OCI-LY7 (cell line): ENCODE results near the gene ATP5F1E. TPM values are rescaled to one million over a fixed set of nuclear protein-coding genes. Genes with fewer than 3 reads are reported as not detected.

ENCODE experiments used
- BruUV-seq: library from RNA; stranded (reverse); fragments of 400-500 nt; replicated peaks from 2 replicates; lab custom pipeline; 2021; lab: Mats Ljungman, UMichigan
- CTCF ChIA-PET: fragments of 300-600 bp; sonication (Branson Sonifier 250); formaldehyde crosslinking; loops from one replicate; lab custom pipeline; 2022; ENCODE audit warnings: antibody characterized with exemption; ENCODE audit not compliant: unreplicated experiment; lab: Charles Lee
- POLR2A ChIA-PET: fragments of 300-600 bp; sonication (Branson Sonifier 250); formaldehyde crosslinking; loops from one replicate; lab custom pipeline; 2022; ENCODE audit warnings: antibody characterized with exemption; lab: Charles Lee
- DNase-seq: peaks from one replicate; pipeline ENCODE4 v3.0.0-alpha.2; 2015; ENCODE audit warnings: low spot score
- H2AFZ ChIP-seq: fragments of 200-600 bp; sonication (generic), shearing (Covaris generic); 2 replicates; pipeline ENCODE4 v1.6.1; 2014; ENCODE audit warnings: mild to moderate bottlenecking, antibody characterized with exemption, low read length, moderate library complexity
- H3K27ac ChIP-seq: fragments of 200-600 bp; sonication (generic); 2 replicates; pipeline ENCODE4 v1.5.1; 2014; ENCODE audit warnings: mixed run types, low read depth, mild to moderate bottlenecking, moderate library complexity, low read length, inconsistent platforms; ENCODE audit not compliant: poor library complexity, severe bottlenecking
- H3K36me3 ChIP-seq: fragments of 200-600 bp; sonication (generic); 2 replicates; pipeline ENCODE4 v1.6.1; 2014; ENCODE audit warnings: mild to moderate bottlenecking, antibody characterized with exemption, low read length, moderate library complexity, mixed read lengths; ENCODE audit not compliant: insufficient read depth
- H3K4me1 ChIP-seq: fragments of 200-600 bp; sonication (generic); 2 replicates; pipeline ENCODE4 v1.5.1; 2014; ENCODE audit warnings: mild to moderate bottlenecking, low read length; ENCODE audit not compliant: insufficient read depth, poor library complexity, severe bottlenecking
- H3K4me2 ChIP-seq: fragments of 200-600 bp; sonication (generic); 2 replicates; pipeline ENCODE4 v1.6.1; 2014; ENCODE audit warnings: mild to moderate bottlenecking, low read length
- H3K4me3 ChIP-seq: fragments of 200-600 bp; sonication (generic); 2 replicates; pipeline ENCODE4 v1.5.1; 2014; ENCODE audit warnings: mild to moderate bottlenecking, low read depth, low read length; ENCODE audit not compliant: poor library complexity, severe bottlenecking
- H3K79me2 ChIP-seq: fragments of 200-600 bp; sonication (generic); 2 replicates; pipeline ENCODE4 v1.6.1; 2016; ENCODE audit warnings: low read depth, mild to moderate bottlenecking, low read length, moderate library complexity, mixed read lengths; ENCODE audit not compliant: insufficient read depth
- H3K9me2 ChIP-seq: fragments of 200-600 bp; sonication (generic); 2 replicates; pipeline ENCODE4 v1.6.1; 2016; ENCODE audit warnings: mild to moderate bottlenecking, low read length, mixed read lengths; ENCODE audit not compliant: insufficient read depth
- H3K9me3 ChIP-seq: fragments of 200-600 bp; sonication (generic); 2 replicates; pipeline ENCODE4 v1.6.1; 2014; ENCODE audit warnings: mild to moderate bottlenecking, mixed run types, low read length, mixed read lengths
- H4K20me1 ChIP-seq: fragments of 200-600 bp; sonication (generic); 2 replicates; pipeline ENCODE4 v1.6.1; 2014; ENCODE audit warnings: mild to moderate bottlenecking, antibody characterized with exemption, low read length, moderate library complexity, mixed read lengths; ENCODE audit not compliant: insufficient read depth
- CTCF ChIP-seq: fragments of 200-600 bp; sonication (generic); conservative IDR thresholded peaks from 2 replicates; pipeline ENCODE4 v1.5.1; 2014; ENCODE audit warnings: mild to moderate bottlenecking, antibody characterized with exemption, low read length, moderate library complexity, mixed read lengths
- EZH2phosphoT487 ChIP-seq: fragments of 200-600 bp; sonication (generic); IDR thresholded peaks from 2 replicates; pipeline ENCODE4 v1.6.1; 2018; ENCODE audit warnings: low read depth, borderline replicate concordance, mild to moderate bottlenecking, mixed run types, antibody characterized with exemption, low read length, moderate library complexity, mixed read lengths
- intact Hi-C: fragments of 100-400 bp; cut with micrococcal nuclease; formaldehyde crosslinking; loops from one replicate; pipeline ENCODE4 v1.10.0; 2022; ENCODE audit not compliant: unreplicated experiment
- total RNA-seq, 2 experiments: library from RNA; depleted of rRNA in 1 of 2; stranded (reverse); fragments of >200 nt in 1 of 2; shearing (Covaris generic) in 1 of 2; gene quantifications; 2 replicates each; pipeline ENCODE4 v1.2.3, GENCODE V29; 2014 to 2022

ATP5F1E gene
- total RNA-seq, 2 experiments from 2014 or later: 42.4 to 67.2 TPM

GRCh38 chr20:58998656-58999055, 33.5 kb downstream of the ATP5F1E start:
- Histone ChIP-seq H3K9me3 (no peaks in the 10 kb centered on the region), H3K4me3 (no peak overlapping the region), H3K36me3 (peaks cover 87% of the 10 kb centered on the region), H3K79me2 (peaks cover under 1% of the 10 kb centered on the region; the same call in 1 of the 2 replicates), H2AFZ (no peak overlapping the region), H3K9me2 (no peaks in the 10 kb centered on the region), H3K4me2 (no peak overlapping the region), H4K20me1 (peaks cover 3% of the 10 kb centered on the region; the same call in 1 of the 2 replicates), H3K27ac (no peak overlapping the region), H3K4me1 (peaks cover 6% of the 10 kb centered on the region)
- ChIA-PET POLR2A (no interaction called here), CTCF (no interaction called here)
- BruUV-seq: no TSS peak
- intact Hi-C loops: no loop called here
- no peak for TF ChIP-seq EZH2phosphoT487
- TF ChIP-seq CTCF: no peak
- DNase-seq: no peak

- CTCF ChIA-PET: no interaction called here
Measured at GRCh38 chr20:58997141-58997770, 34.9 kb downstream of the ATP5F1E start.

More at GRCh38 chr20:58997141-58997770, 34.9 kb downstream of the ATP5F1E start:
- TF ChIP-seq EZH2phosphoT487 (no peak), CTCF (no peak)
- H3K36me3 ChIP-seq: peaks cover 91% of the 10 kb centered on the region
- peaks cover 11% of the 10 kb centered on the region for H3K4me1 ChIP-seq
- H3K9me2 ChIP-seq: no peaks in the 10 kb centered on the region
- H3K4me3 ChIP-seq: no peak overlapping the region
- no TSS peak for BruUV-seq
- intact Hi-C loops: no loop called here
- H3K9me3 ChIP-seq: no peaks in the 10 kb centered on the region
- no peak overlapping the region for H3K27ac ChIP-seq
- H3K79me2 ChIP-seq: no peaks in the 10 kb centered on the region
- POLR2A ChIA-PET: no interaction called here
- peaks cover 3% of the 10 kb centered on the region; the same call in 1 of the 2 replicates for H4K20me1 ChIP-seq
- no peak overlapping the region for H3K4me2 ChIP-seq
- DNase-seq: no peak
- no peak overlapping the region for H2AFZ ChIP-seq
